H1 (cell line): ENCODE data around the gene EYA4. TPM values are rescaled to one million over a fixed set of nuclear protein-coding genes. Genes with fewer than 3 reads are reported as not detected.

ENCODE experiments used
- CTCF ChIA-PET: fragments of 300-600 bp; sonication (Branson Sonifier 250); formaldehyde crosslinking; loops from one replicate; lab custom pipeline; 2021; ENCODE audit not compliant: partially characterized antibody; lab: Charles Lee
- POLR2A ChIA-PET: fragments of 300-600 bp; sonication (Branson Sonifier 250); formaldehyde crosslinking; loops from one replicate; lab custom pipeline; 2021; ENCODE audit warnings: inconsistent platforms; ENCODE audit not compliant: partially characterized antibody; lab: Charles Lee
- DNase-seq, 2 experiments: peaks; one replicate each; pipeline versions ENCODE4 v3.0.0 to v3.0.0-alpha.2; 2010 to 2022; ENCODE audit warnings: low spot score in 2 of 2, low read depth in 1 of 2, mixed read lengths in 1 of 2
- FAIRE-seq: peaks from 2 replicates; lab custom pipeline; 2011; peaks lifted over from hg19 to GRCh38; lab: Jason Lieb, UNC
- H2AFZ ChIP-seq: 2 replicates; pipeline ENCODE4 v1.8.1; 2012; ENCODE audit warnings: low read length, inconsistent platforms
- H2AK5ac ChIP-seq: 2 replicates; pipeline ENCODE4 v1.6.1; 2013; ENCODE audit warnings: low read depth, low read length
- H2BK120ac ChIP-seq: replicated peaks from 2 replicates; pipeline ENCODE3; 2013; ENCODE audit warnings: low read depth, low read length, inconsistent platforms
- H2BK12ac ChIP-seq: 2 replicates; pipeline ENCODE4 v1.6.1; 2013; ENCODE audit warnings: low read depth, low read length
- H2BK15ac ChIP-seq: 2 replicates; pipeline ENCODE4 v1.6.1; 2013; ENCODE audit warnings: low read length
- H2BK20ac ChIP-seq: 2 replicates; pipeline ENCODE4 v1.6.1; 2013; ENCODE audit warnings: low read length
- H2BK5ac ChIP-seq: 2 replicates; pipeline ENCODE4 v1.6.1; 2013; ENCODE audit warnings: low read depth, low read length
- H3K14ac ChIP-seq: 2 replicates; pipeline ENCODE4 v1.6.1; 2013; ENCODE audit warnings: inconsistent platforms; ENCODE audit not compliant: insufficient read length
- H3K18ac ChIP-seq: 2 replicates; pipeline ENCODE4 v1.6.1; 2013; ENCODE audit warnings: low read length; ENCODE audit errors: extremely low read depth
- H3K23ac ChIP-seq: 2 replicates; pipeline ENCODE4 v1.6.1; 2013; ENCODE audit warnings: inconsistent platforms; ENCODE audit not compliant: insufficient read length
- H3K23me2 ChIP-seq: 2 replicates; pipeline ENCODE4 v1.6.1; 2013; ENCODE audit warnings: low read depth, low read length
- H3K27ac ChIP-seq: 2 replicates; pipeline ENCODE4 v1.6.1; 2011; ENCODE audit warnings: low read depth, low read length, inconsistent platforms
- H3K27me3 ChIP-seq, 4 experiments: replicated peaks in 1 of 4; 1 replicate in 1 of 4; 2 replicates in 3 of 4; pipeline versions ENCODE4 v1.6.1 to v1.8.1; 2011 to 2013; ENCODE audit warnings: low read length in 3 of 4, mild to moderate bottlenecking in 3 of 4, inconsistent platforms in 2 of 4, mixed read lengths in 2 of 4, moderate library complexity in 1 of 4; ENCODE audit not compliant: control insufficient read depth in 3 of 4, insufficient read depth in 3 of 4; ENCODE audit errors: extremely low read depth in 1 of 4
- H3K36me3 ChIP-seq, 4 experiments: 2 replicates each; pipeline versions ENCODE4 v1.6.1 to v1.8.1; 2011 to 2013; ENCODE audit warnings: mild to moderate bottlenecking in 4 of 4, low read length in 3 of 4, moderate library complexity in 2 of 4, control low read depth in 1 of 4, inconsistent platforms in 1 of 4; ENCODE audit not compliant: insufficient read depth in 4 of 4, control insufficient read depth in 2 of 4
- H3K4ac ChIP-seq: replicated peaks from 2 replicates; pipeline ENCODE3; 2013; ENCODE audit warnings: low read length, low read depth, mixed read lengths, inconsistent platforms; ENCODE audit not compliant: insufficient read length
- H3K4me1 ChIP-seq, 4 experiments: replicated peaks in 1 of 4; 1 replicate in 1 of 4; 2 replicates in 3 of 4; pipeline versions ENCODE4 v1.6.1 to v1.8.1; 2011 to 2013; ENCODE audit warnings: low read length in 3 of 4, inconsistent platforms in 2 of 4, mixed read lengths in 1 of 4; ENCODE audit not compliant: insufficient read depth in 4 of 4, control insufficient read depth in 3 of 4
- H3K4me2 ChIP-seq, 2 experiments: 2 replicates each; pipeline versions ENCODE4 v1.6.1 to v1.8.1; 2011 to 2013; ENCODE audit warnings: low read depth in 2 of 2, low read length in 2 of 2, control low read depth in 1 of 2, inconsistent platforms in 1 of 2, mild to moderate bottlenecking in 1 of 2; ENCODE audit not compliant: insufficient read depth in 1 of 2
- H3K4me3 ChIP-seq, 4 experiments: fragments of 200-600, 300-600 bp in 1 of 4; sonication (generic), shearing (Covaris generic), sonication (Bioruptor Twin) in 1 of 4; 2 replicates each; pipeline versions ENCODE4 v1.5.1 to v1.8.1; 2011 to 2016; ENCODE audit warnings: low read length in 4 of 4, low read depth in 3 of 4, control low read depth in 2 of 4, inconsistent platforms in 2 of 4, mild to moderate bottlenecking in 2 of 4, mixed read lengths in 1 of 4, moderate library complexity in 1 of 4; ENCODE audit not compliant: insufficient read depth in 2 of 4; ENCODE audit errors: extremely low read depth in 1 of 4
- H3K56ac ChIP-seq: replicated peaks from 2 replicates; pipeline ENCODE3; 2013; ENCODE audit warnings: low read depth, mild to moderate bottlenecking, mixed read lengths, low read length, inconsistent platforms; ENCODE audit not compliant: insufficient read length
- H3K79me1 ChIP-seq: 2 replicates; pipeline ENCODE4 v1.6.1; 2013; ENCODE audit warnings: low read depth, low read length, control low read depth
- H3K79me2 ChIP-seq, 2 experiments: 2 replicates each; pipeline versions ENCODE4 v1.6.1 to v1.8.1; 2012 to 2013; ENCODE audit warnings: low read length in 2 of 2, mild to moderate bottlenecking in 2 of 2, inconsistent platforms in 1 of 2; ENCODE audit not compliant: insufficient read depth in 2 of 2, control insufficient read depth in 1 of 2
- H3K9ac ChIP-seq, 4 experiments: replicated peaks in 1 of 4; 1 replicate in 1 of 4; 2 replicates in 3 of 4; pipeline versions ENCODE4 v1.6.1 to v1.8.1; 2011 to 2013; ENCODE audit warnings: low read depth in 3 of 4, low read length in 3 of 4, control low read depth in 2 of 4, mild to moderate bottlenecking in 2 of 4, moderate library complexity in 2 of 4, inconsistent platforms in 1 of 4; ENCODE audit errors: extremely low read depth in 1 of 4
- H3K9me3 ChIP-seq, 2 experiments: 2 replicates each; pipeline versions ENCODE4 v1.6.1 to v1.8.1; 2012 to 2013; ENCODE audit warnings: mild to moderate bottlenecking in 2 of 2, moderate library complexity in 2 of 2, control low read depth in 1 of 2, inconsistent platforms in 1 of 2, low read depth in 1 of 2, low read length in 1 of 2, mixed read lengths in 1 of 2; ENCODE audit not compliant: insufficient read depth in 2 of 2
- H4K20me1 ChIP-seq, 2 experiments: replicated peaks in 1 of 2; 2 replicates each; pipeline versions ENCODE3 to v1.8.1; 2011 to 2013; ENCODE audit warnings: inconsistent platforms in 2 of 2, low read length in 2 of 2, mild to moderate bottlenecking in 1 of 2; ENCODE audit not compliant: insufficient read depth in 2 of 2, control insufficient read depth in 1 of 2
- H4K5ac ChIP-seq: 2 replicates; pipeline ENCODE4 v1.6.1; 2013; ENCODE audit warnings: low read length, low read depth, mixed read lengths, inconsistent platforms; ENCODE audit not compliant: insufficient read length
- H4K8ac ChIP-seq: 2 replicates; pipeline ENCODE4 v1.8.0; 2013; ENCODE audit warnings: mild to moderate bottlenecking, moderate library complexity, low read length, inconsistent platforms; ENCODE audit not compliant: insufficient read depth; ENCODE audit errors: extremely low read depth
- H4K91ac ChIP-seq: replicated peaks from 2 replicates; pipeline ENCODE3; 2013; ENCODE audit warnings: low read length, mixed read lengths, inconsistent platforms; ENCODE audit not compliant: insufficient read length
- CHD1 ChIP-seq: IDR thresholded peaks from 2 replicates; pipeline ENCODE4 v1.6.1; 2012; ENCODE audit warnings: low read depth, low read length, improper control_type of control experiment
- CTBP2 ChIP-seq: IDR thresholded peaks from 2 replicates; pipeline ENCODE4 v1.7.0; 2011; ENCODE audit warnings: borderline replicate concordance, mild to moderate bottlenecking, moderate library complexity, mixed read lengths, low read length; ENCODE audit not compliant: insufficient read depth, insufficient read length
- KDM1A ChIP-seq: fragments of 200-600, 300-600 bp; sonication (generic); IDR thresholded peaks from 2 replicates; pipeline ENCODE4 v1.7.1; 2016; ENCODE audit warnings: mild to moderate bottlenecking, low read length, borderline replicate concordance
- SAP30 ChIP-seq: fragments of 300-600 bp; sonication (generic); IDR thresholded peaks from 2 replicates; pipeline ENCODE4 v1.7.1; 2012; ENCODE audit warnings: low read length, moderate library complexity, mild to moderate bottlenecking, inconsistent platforms; ENCODE audit not compliant: insufficient read depth, insufficient replicate concordance
- YY1 ChIP-seq: IDR thresholded peaks from 2 replicates; pipeline ENCODE4 v1.6.1; 2011; ENCODE audit warnings: low read depth, mild to moderate bottlenecking, low read length
- ZNF274 ChIP-seq: IDR thresholded peaks from 2 replicates; pipeline ENCODE4 v1.7.0; 2012; ENCODE audit warnings: low read length, borderline replicate concordance; ENCODE audit errors: extremely low read depth
- WGBS, 2 experiments: shearing (Covaris generic) in 1 of 2; methylation state at CpG; one replicate each; pipeline versions ENCODE4 v1.1.6 to v1.1.7; 2013 to 2015; ENCODE audit warnings: low lambda C conversion rate in 2 of 2, mixed read lengths in 2 of 2, inconsistent platforms in 1 of 2, low coverage in 1 of 2, missing lambda C conversion rate in 1 of 2; ENCODE audit not compliant: insufficient replicate concordance in 2 of 2, insufficient coverage in 1 of 2, insufficient read length in 1 of 2; ENCODE audit errors: extremely low coverage in 1 of 2, missing lambda C conversion rate in 1 of 2; 5-methylcytosine and 5-hydroxymethylcytosine counted together
- polyA plus RNA-seq, 7 experiments: library from polyadenylated mRNA; depleted of rRNA in 3 of 7; stranded (reverse) in 5 of 7; unstranded in 2 of 7; fragments of >200 nt in 5 of 7; fragments of 200-250 nt in 2 of 7; gene quantifications; 1 replicate in 5 of 7; 2 replicates in 1 of 7; 4 replicates in 1 of 7; pipeline versions ENCODE4 v1.2.1 to v1.2.3, GENCODE V29; 2011 to 2013; ENCODE audit warnings: missing spikeins in 2 of 7, mixed read lengths in 2 of 7
- total RNA-seq: library from RNA; stranded (reverse); fragmentation: NEBNext Ultra II Directional; extraction: Animal tissue kit (Norgen Biotek cat#: 25700); gene quantifications from 2 replicates; pipeline ENCODE4 v1.2.1, GENCODE V29; 2021
- TF ChIP-seq, protein P1 (sequence below): IDR thresholded peaks from 2 replicates; pipeline ENCODE4 v1.6.1; 2012; ENCODE audit warnings: inconsistent platforms
- TF ChIP-seq, protein P2 (sequence below), 3 experiments: IDR thresholded peaks; 1 replicate in 2 of 3; 2 replicates in 1 of 3; pipeline versions ENCODE4 v1.5.1 to v1.6.1; 2011; ENCODE audit warnings: low read length in 3 of 3, mild to moderate bottlenecking in 3 of 3, inconsistent platforms in 2 of 3, low read depth in 1 of 3, moderate library complexity in 1 of 3; ENCODE audit not compliant: insufficient read depth in 1 of 3; ENCODE audit errors: control extremely low read depth in 1 of 3

EYA4 gene
- total and polyA plus RNA-seq, 2 of the 8 experiments (the other 6 are each of a cell fraction or from before 2014, with no cell fraction given) = 0.06 to 0.17 TPM

DNA sequence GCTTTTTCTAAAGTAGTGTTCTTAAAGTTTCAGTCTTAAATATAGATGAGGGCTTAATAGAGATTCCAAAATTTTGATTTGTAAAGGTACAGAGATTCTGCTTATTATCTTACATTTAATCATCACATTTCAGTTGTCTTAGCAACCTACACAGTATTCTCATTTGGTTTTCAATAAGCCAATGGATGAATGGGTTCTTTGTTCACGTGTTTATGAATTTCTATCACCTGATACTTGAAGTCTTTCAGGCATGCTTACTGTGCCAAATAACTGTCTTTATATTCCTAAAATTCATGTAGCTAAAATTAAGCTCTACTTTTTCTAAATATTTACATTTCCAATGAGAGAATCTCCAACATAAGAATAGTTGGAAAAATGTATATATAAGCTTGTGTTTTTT is 152.7 kb downstream of the EYA4 start:
- no peak overlapping the region for H4K8ac ChIP-seq
- POLR2A ChIA-PET = no interaction called here
- DNase-seq (no peak), FAIRE-seq (no peak)
- no peaks in the 10 kb centered on the region for H3K9me3 ChIP-seq
- no peak overlapping the region for H3K23ac ChIP-seq
- CTCF ChIA-PET = interaction anchor here (0.6 kb wide), 1 partner anchor 105 kb away, joined by 4 read pairs; no protein-coding TSS in a partner anchor
- no peaks in the 10 kb centered on the region for H3K36me3 ChIP-seq
- H3K27ac ChIP-seq = no peak overlapping the region
- no peak overlapping the region for H3K18ac ChIP-seq
- H3K4me3 ChIP-seq = no peak overlapping the region
- H2AFZ ChIP-seq = no peak overlapping the region
- H4K5ac ChIP-seq = no peak overlapping the region
- H3K27me3 ChIP-seq = no peaks in the 10 kb centered on the region
- 75% methylated on average over 1 of the region's 1 CpG; no CpG with 5 or more reads in 1 of the 2 experiments for WGBS, 2 experiments
- no peak overlapping the region for H3K9ac ChIP-seq
- H3K4me2 ChIP-seq = no peak overlapping the region
- H3K4ac ChIP-seq = no peak overlapping the region
- H3K79me1 ChIP-seq = no peaks in the 10 kb centered on the region
- no peak overlapping the region for H2BK20ac ChIP-seq
- peaks cover 0 to 4% (median 1%) of the 10 kb centered on the region in 4 experiments; a peak in 1 of 7 replicates for H3K4me1 ChIP-seq
- no peak overlapping the region for H2AK5ac ChIP-seq
- no peaks in the 10 kb centered on the region for H3K79me2 ChIP-seq
- TF ChIP-seq CHD1 (no peak), SAP30 (no peak), ZNF274 (no peak), YY1 (no peak), CTBP2 (no peak), KDM1A (no peak)
- TF ChIP-seq, protein P1, sequence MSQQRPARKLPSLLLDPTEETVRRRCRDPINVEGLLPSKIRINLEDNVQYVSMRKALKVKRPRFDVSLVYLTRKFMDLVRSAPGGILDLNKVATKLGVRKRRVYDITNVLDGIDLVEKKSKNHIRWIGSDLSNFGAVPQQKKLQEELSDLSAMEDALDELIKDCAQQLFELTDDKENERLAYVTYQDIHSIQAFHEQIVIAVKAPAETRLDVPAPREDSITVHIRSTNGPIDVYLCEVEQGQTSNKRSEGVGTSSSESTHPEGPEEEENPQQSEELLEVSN = no peak
- TF ChIP-seq, protein P2, sequence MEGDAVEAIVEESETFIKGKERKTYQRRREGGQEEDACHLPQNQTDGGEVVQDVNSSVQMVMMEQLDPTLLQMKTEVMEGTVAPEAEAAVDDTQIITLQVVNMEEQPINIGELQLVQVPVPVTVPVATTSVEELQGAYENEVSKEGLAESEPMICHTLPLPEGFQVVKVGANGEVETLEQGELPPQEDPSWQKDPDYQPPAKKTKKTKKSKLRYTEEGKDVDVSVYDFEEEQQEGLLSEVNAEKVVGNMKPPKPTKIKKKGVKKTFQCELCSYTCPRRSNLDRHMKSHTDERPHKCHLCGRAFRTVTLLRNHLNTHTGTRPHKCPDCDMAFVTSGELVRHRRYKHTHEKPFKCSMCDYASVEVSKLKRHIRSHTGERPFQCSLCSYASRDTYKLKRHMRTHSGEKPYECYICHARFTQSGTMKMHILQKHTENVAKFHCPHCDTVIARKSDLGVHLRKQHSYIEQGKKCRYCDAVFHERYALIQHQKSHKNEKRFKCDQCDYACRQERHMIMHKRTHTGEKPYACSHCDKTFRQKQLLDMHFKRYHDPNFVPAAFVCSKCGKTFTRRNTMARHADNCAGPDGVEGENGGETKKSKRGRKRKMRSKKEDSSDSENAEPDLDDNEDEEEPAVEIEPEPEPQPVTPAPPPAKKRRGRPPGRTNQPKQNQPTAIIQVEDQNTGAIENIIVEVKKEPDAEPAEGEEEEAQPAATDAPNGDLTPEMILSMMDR (IDR thresholded peaks at IDR 0.05; ENCODE audit: control extremely low read depth in 1 of 3, insufficient read depth in 1 of 3, low read depth in 1 of 3, low read length in 3 of 3) = no peak
- H2BK120ac ChIP-seq = no peak overlapping the region
- H4K91ac ChIP-seq = no peak overlapping the region
- no peak overlapping the region for H3K56ac ChIP-seq
- H2BK12ac ChIP-seq = no peak overlapping the region
- H3K23me2 ChIP-seq = no peaks in the 10 kb centered on the region
- H2BK15ac ChIP-seq = no peak overlapping the region
- no peak overlapping the region for H2BK5ac ChIP-seq
- H3K14ac ChIP-seq = no peak overlapping the region
- H4K20me1 ChIP-seq = no peaks in the 10 kb centered on the region
